GM18502 (cell line): Measurements from ENCODE around the gene C4orf46.
"Not testable (repeated sequence)": the region's sequence is repeated elsewhere in the genome, so short reads cannot be mapped to it uniquely, and the experiment has no call there.

ENCODE experiments used
- ATAC-seq: cut with Tn5 transposase; IDR thresholded peaks from one replicate; pipeline ENCODE4 v1.9.1; 2021; ENCODE audit warnings: mild to moderate bottlenecking; ENCODE audit not compliant: unreplicated experiment, poor library complexity

Gene C4orf46

DNA sequence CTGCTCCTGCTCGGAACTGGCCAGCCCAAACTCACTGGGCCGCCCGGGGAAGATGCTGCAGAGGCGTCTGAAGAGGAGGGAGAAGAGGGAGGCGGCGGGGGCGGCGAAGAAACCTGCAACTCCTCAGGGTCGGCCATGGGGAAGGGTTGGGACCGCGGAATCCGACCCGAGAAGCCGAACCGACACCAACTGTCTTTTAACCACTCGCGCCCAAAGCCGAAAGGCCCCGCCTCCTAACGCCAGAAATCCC, at the start of gene C4orf46:
Gene C4orf46, minus strand, starts transcription at position 223 of the 250 bp plus-strand sequence. Its CDS starts 86 bp downstream, at position 137.
- no peak for ATAC-seq

DNA sequence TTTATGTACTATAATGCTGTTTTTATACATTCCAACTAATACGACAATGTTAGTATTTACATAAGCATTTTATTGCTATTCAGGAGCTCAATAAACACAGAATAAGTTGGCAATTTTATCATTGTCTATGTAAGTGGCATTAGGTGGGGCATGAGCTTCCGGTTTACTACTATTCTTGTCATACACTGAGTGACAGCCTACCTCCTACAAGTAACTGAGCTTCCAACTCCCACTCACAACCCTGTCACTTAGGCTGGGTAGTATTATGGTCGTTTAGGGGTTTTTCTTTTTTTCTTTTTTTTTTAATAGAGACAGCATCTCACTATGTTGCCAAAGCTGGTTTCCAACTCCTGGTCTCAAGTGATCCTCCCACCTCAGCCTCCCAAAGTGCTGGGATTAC, 44.1 kb upstream of the C4orf46 start:
- no peak for ATAC-seq

DNA sequence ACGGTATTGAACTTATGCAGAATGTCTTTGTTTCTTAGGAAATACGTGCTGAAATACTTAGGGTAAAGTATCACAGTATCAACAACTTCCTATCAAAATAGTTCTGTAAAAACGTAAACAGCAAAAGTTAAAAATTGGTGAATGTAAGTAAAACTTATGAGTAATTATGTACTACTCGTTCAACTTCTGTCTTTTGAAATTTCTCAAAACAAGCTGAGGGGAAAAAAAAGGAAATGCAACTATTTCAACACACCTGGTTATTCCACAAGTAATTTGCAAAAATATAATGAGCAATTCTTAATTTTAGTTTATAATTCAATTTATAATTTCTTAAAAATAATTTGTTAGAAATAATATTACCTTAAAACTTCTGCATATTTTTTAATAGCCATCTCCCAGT, 43.2 kb upstream of the C4orf46 start:
- no peak for ATAC-seq

DNA sequence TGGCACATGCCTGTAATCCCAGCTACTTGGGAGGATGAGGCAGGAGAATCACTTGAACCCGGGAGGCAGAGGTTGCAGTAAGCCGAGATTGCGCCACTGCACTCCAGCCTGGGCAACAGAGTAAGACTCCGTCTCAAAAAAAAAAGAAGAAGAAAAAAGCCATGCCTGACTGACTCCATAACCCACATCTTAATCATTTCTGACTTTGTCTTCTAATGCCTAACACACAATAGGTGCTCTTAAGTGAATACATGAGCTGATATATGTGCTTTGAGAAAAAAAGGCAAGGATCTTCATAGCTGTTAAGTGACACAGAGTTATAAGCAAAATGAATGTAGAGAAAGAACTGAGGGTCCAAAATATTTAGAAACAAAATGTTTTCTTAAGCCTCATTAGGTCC, 40.9 kb upstream of the C4orf46 start:
- not testable (repeated sequence) for ATAC-seq

DNA sequence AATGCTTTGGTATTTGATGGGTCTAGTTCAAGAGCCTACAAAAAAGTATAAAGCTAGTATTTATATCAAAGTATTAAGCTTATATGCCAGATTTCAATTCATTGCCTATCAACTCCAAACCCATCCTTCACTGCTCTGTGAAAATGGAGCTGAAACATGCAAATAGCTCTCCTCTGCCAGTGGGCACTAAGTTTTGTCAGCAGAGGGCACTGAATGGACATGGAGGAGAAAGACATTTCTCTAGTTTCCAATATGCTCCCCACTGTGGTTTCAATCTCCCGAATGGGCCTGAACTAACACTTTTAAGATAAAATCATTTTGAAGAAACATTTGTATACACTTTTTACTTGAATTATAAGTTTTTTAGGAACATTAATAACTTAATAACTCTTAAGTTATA, 39.1 kb upstream of the C4orf46 start:
- no peak for ATAC-seq

DNA sequence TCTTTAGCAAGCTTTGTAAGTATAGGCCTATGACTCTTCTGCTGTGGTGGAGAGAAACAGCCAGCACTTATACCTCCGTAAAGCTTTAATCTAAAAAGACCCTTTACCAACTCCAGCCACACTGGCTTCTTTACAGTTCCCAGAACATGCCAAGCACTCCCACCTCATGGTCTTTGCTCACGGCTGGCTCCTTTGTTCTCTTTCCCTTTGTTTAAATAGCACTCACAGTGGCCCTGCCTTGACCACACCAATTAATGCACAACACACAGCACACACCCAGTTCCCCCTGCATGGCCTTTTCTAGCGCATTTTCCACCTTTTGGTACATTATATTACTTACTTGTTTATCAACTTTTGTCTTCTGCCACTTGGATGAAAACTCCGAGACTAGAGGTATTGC, 32.6 kb upstream of the C4orf46 start:
- ATAC-seq: no peak

DNA sequence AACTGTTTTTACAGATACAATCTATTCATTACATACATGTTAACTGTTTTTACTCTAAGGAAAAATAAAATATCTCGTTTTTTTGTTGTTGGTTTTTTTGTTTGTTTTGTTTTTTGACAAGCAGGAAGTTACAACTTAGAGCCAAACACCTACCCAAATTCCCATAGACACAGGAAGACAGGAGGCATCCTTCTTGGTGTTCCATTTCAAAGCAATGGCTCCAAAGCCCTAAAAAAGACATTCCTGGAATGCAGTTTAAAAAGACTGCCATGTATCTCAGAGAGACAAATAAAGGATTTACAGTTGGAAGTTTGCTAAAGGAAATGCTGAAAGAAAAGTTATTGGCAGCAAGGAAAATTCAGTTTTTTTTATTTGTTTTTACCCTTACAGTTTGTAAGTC, 17.1 kb upstream of the C4orf46 start:
- no peak for ATAC-seq

DNA sequence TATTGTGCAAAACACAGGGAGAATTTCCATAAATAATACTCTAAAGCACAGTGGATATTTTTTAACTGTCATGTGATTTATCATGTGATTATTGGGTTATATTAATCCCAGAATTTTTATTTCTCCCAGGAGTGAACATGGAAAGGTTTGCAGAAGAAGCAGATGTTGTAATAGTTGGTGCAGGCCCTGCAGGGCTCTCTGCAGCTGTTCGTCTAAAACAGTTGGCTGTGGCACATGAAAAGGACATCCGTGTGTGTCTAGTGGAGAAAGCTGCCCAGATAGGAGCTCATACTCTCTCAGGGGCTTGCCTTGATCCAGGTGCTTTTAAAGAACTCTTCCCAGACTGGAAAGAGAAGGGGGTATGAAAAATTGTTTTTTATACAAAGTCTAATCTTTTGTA, 10.4 kb upstream of the C4orf46 start:
- ATAC-seq: no peak

DNA sequence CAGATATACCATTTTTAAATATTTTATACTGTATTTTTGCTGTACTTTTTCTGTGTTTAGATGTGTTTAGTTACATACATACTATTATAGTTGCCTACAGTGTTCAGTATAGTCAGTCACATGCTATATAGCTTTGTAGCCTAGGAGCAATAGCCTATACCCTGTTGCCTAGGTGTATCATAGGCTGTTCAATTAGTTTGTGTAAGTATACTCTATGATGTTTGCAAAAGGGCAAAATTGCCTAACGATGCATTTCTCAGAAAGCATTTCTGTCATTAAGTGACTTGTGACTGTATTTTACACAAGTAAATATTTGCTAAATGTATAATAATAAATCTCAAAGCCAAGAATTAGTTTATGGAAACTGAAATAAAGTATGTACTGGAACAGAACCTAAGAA, 9.9 kb upstream of the C4orf46 start:
- ATAC-seq: no peak

DNA sequence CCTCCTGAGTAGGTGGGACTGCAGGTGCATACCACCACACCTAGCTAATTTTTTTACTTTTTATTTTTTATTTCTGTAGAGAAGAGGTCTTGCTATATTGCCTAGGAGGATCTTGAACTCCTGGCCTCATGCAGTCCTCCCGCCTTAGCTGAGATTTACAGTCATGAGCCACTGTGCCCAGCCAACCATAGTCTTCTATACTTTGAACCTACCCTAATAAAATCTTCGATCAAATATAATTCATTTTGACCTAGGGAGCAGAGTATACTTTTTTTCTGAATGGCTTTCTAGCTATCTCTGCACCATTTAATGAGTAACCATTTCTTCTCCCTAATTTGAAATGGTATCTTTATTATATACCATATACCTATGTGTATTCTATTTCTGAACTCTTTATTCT, 7.1 kb upstream of the C4orf46 start:
- ATAC-seq: no peak

DNA sequence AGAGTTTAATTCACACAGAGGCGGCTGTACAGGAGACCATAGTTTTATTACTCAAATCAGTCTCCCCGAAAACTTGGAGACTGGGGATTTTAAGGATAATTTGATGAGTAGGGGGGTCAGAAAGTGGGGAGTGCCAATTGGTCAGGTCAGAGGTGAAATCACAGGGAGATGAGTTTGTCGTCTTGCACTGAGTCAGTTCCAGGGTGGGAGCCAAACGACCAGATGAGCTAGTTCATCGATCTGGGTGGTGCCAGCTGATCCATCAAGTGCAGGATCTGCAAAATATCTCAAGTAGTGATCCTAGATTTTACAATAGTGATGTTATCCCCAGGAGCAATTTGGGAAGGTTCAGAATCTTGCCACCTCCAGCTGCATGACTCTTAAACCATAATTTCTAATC, 4.4 kb upstream of the C4orf46 start:
- no peak for ATAC-seq

DNA sequence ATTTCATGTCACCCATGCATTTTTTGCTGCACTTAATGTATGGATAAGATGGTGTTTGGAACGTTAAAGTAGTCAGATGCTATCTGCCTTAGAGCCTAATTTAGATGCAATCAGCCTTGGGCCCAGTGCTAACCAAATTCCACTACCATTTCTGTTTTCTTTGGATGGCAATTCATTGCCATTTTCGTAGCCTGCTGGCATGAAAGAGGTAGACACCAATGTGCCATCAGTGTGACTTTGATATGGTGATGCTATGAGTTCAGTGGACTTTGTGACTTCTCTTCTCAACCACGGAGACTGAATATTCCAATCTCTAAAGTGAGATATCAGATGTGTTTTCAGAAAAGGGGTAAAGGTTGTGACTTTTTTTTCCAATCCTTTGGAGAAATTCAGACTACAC, 1.9 kb upstream of the C4orf46 start:
- ATAC-seq: no peak

DNA sequence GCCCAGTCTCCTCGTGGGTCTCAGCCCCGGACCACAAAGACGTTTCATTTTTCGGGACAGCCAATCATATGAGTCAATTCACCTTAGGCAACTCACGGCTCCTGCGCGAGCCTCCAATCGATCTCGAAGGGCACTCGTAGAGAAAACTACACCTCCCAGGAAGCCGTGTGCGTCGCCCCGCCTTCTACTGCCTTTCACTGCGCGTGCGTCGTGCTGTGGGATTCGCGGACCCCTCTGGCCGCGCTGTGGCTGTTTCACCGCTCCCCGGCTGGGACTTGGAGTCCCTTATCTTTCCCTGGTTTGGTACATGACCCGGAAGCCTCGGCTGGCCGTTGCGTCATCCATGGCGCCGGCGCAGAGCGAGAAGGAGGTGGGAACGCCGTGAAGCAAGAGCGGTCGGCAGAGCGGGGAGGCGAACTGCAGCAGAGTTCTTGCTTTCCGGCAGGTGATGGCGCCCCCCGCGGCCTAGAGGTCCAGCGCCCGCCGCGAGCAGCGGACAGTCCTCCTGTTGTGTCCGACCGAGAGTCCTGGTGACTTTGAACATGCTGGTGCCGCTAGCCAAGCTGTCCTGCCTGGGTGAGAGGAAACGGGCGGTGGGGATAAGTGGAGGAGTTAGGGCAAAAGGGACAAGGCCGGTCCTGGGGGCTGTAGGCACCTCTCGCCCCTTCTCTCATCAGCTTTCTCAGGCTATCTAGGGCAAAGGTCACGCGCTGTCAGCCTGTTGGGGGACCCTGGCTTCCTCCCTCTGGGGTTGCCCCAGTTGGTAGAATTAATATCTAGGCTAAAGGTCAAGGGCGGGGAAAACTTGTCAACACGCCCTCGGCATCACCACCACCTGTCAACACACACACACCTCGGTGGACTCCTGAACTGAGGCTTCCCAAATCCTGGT, 474 bp upstream of the C4orf46 start, which contains the start of gene ETFDH:
Gene ETFDH, plus strand, starts transcription at position 382 of the 892 bp plus-strand sequence. Its CDS starts 161 bp downstream, at position 543.
- ATAC-seq: peak; percentile 90

DNA sequence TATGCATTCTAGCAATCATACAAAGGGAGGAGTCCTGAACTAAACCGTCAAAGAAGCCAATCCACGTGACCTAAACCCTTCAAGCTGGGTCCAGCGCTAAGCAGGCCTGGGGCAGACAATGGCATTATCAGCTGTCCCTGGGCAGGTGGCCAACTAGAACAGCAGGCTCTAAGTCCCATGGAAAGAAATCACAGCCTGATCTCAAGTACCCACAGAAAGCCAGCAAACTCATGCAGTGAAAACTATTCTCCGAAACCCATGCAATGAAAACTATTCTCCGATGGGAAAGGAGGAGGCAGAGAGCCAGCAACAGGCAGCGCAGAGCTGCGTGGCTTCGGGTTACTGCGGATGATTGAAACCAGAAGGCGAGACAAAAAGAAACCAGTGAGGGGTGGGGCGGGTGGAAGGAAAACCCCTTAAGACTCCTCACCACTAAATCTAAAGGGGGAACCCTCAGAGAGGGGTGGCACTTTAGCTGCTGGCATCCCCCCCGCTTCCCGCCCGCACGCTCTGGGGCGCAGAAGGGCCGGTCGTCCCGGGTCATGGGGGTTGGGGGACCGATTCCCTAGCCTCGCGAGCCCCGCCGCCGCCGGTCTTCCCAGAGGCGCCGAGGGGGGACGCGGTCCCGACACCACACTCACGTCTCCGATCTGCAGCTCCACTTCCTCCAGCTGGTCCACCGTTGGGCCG, 567 bp downstream of the C4orf46 start:
- ATAC-seq: peak; percentile 34

DNA sequence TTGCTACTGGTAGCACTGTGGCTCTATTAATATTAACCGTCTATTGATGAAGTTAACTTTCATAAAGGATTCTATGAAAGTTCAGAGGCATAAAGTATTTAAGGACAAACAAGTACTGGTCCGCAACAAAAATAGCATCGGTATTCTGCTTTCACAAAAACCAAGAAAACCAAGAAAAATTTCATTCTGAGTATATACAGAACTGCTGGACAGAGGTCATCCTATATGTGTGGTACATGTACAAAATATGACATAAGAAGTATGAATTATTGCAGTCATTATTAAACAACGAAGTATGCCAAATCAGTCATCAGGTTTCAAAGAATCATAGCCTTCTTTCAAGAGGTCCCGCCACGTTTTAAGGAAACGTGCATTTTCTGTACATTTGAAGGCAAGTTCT, 2.4 kb downstream of the C4orf46 start:
- no peak for ATAC-seq

DNA sequence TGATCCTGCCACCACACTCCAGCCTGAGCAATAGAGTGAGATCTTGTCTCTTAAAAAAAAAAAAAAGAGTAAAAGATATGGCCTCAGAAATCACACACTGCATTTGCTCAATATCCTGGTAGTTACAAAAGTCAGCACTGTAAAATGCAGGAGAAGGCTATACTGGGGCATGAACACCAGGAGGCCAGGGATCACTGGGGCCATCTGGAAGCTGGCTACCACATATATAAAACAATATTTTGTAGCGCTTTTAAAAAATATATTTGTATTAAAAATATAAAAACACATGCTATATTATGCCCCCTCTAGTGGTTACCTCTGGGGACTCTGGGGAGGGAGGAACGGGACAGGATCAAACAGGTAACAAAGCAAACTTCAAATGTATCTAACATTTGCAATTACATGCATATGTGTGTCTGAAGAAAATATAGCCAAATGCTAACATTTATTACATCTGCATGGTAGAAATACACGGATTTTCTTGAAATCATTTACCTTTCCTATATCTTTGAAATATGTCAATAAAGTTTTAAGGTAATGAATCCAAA, 4.0 kb downstream of the C4orf46 start:
- ATAC-seq: no peak

DNA sequence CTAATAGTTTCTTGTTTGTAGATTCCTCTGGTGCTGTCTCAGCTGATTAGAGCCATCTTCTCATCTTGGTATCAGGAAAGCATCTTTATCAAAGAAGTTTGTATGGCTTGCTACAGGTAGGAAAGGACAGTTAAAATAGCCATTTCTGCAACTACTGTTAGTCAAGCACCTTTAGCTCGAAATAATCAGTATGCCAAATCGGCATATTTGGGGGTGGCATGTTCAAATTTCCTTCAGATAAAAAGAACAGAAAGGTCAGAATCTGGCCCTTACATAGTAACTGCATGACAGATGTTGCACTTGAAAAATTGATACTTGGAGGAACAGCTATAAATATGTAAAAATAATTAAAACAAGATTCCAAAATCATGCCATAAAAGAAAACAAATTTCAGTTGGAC, 4.8 kb downstream of the C4orf46 start:
- no peak for ATAC-seq

DNA sequence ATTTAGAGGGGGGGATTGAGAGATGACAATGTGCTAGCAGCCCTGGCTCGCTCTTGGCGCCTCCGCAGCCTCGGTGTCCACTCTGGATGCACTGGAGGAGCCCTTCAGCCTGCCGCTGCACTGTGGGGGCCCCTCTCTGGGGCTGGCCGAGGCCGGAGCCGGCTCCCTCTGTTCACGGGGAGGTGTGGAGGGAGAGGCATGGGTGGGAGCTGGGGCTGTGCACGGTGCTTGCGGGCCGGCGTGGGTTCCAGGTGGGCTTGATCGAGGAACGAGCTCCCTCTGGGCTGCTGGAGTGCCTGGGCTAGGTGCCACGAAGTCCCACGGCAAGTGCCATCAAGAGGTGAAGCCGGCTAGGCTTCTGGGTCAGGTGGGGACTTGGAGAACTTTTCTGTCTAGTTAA, 6.9 kb downstream of the C4orf46 start:
- ATAC-seq: no peak

DNA sequence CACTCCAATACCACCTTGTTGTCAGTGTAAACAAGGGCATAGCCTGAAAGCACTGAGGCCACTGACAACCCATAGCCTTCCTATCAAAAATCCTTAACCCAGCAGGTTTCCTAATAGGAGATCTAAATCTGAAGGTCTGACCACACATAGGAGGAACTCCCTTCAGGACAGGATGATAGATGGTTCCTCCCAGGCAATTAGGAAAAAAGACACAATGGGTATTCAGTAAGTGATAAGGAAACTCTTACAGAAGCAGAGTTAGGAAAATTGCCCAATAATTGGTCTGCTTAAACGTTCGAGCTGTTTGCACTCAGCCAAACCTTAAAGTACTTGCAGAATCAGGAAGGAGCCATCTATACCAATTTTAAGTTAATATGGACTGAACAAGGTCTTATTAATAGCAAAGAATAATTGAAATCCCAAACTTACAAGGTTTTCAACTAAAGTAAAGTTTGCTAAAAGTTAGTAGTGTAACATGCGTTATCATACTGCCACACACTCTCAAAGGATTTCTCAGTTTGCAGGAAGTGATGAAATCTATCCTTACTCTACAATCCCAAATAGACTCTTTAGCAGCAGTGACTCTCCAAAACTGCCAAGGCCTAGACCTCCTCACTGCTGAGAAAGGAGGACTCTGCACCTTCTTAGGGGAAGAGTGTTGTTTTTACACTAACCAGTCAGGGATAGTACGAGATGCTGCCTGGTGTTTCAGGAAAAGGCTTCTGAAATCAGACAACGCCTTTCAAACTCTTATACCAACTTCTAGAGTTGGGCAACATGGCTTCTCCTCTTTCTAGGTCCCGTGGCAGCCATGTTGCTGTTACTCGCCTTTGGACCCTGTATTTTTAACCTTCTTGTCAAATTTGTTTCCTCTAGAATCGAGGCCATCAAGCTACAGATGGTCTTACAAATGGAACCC, 7.7 kb downstream of the C4orf46 start:
- ATAC-seq: not testable (repeated sequence)

DNA sequence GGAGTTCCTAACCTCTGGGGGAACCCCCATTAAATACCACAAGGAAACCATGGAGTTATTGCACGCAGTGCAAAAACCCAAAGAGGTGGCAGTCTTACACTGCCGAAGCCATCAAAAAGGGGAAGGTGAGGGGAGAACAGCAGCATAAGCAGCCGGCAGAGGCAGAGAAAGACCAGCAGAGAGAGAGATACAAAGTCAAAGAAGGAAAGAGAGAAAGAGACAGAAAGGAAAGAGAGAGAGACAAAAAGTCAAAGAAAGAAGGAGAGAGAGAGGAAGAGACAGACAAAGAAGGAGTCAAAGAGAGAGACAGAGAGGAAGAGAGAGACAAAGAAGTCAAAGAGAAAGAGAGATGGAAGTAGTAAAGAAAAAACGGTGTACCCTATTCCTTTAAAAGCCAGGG, 8.4 kb downstream of the C4orf46 start:
- ATAC-seq: not testable (repeated sequence)

DNA sequence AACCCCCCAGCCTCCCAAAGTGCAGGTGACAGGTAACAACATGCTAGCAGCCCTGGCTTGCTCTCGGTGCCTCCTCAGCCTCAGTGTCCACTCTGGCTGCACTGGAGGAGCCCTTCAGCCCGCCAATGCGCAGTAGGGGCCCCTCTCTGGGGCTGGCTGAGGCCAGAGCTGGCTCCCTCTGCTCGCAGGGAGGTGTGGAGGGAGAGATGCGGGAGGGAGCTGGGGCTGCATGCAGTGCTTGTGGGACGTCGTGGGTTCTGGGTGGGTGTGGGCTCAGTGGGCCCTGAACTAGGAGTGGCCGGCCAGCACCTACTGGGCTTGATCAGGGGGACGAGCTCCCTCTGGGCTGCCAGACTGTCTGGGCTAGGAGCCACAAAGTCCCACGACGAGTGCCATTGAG, 14.4 kb downstream of the C4orf46 start:
- no peak for ATAC-seq
